ENCODE data around the gene IDH3G. TPM values are rescaled to one million over a fixed set of nuclear protein-coding genes. Genes with fewer than 3 reads are reported as not detected.

IDH3G gene
- total RNA-seq, 2 experiments from 2014 or later, result 51.8 to 52.5 TPM

GRCh38 chrX:153832728-153833127 is 38.6 kb upstream of the IDH3G start:
- no peak overlapping the region for H3K4me2 ChIP-seq (ENCODE audit: low read length)
- BruUV-seq (replicated peaks), result no TSS peak
- no peak overlapping the region for H2AFZ ChIP-seq (ENCODE audit: low read length)
- no peaks in the 10 kb centered on the region for H4K20me1 ChIP-seq (ENCODE audit: insufficient read depth, low read length)
- H3K36me3 ChIP-seq (ENCODE audit: insufficient read depth, low read length), result no peaks in the 10 kb centered on the region
- no peak for DNase-seq (ENCODE audit: low spot score)
- CTCF ChIA-PET (ENCODE audit: unreplicated experiment), result no interaction called here
- no peak for TF ChIP-seq CTCF (conservative IDR thresholded peaks at IDR 0.05; ENCODE audit: low read length)
- TF ChIP-seq EZH2phosphoT487 (IDR thresholded peaks at IDR 0.05; ENCODE audit: borderline replicate concordance, low read depth, low read length), result no peak
- H3K9me3 ChIP-seq (ENCODE audit: low read length), result no peaks in the 10 kb centered on the region
- POLR2A ChIA-PET, result no interaction called here
- no peak overlapping the region for H3K4me3 ChIP-seq (ENCODE audit: low read depth, low read length, poor library complexity, severe bottlenecking)
- no peaks in the 10 kb centered on the region for H3K4me1 ChIP-seq (ENCODE audit: insufficient read depth, low read length, poor library complexity, severe bottlenecking)
- no peaks in the 10 kb centered on the region for H3K9me2 ChIP-seq (ENCODE audit: insufficient read depth, low read length)
- intact Hi-C loops (cut with micrococcal nuclease; ENCODE audit: unreplicated experiment), result loop anchor here (10.0 kb wide), 1 partner anchor 68 kb away; the partner anchor contains the start of gene PLXNB3
- H3K27ac ChIP-seq (ENCODE audit: low read depth, low read length, poor library complexity, severe bottlenecking), result no peak overlapping the region
- no peaks in the 10 kb centered on the region for H3K79me2 ChIP-seq (ENCODE audit: insufficient read depth, low read depth, low read length)

- POLR2A ChIA-PET, result no interaction called here
- TF ChIP-seq EZH2phosphoT487 (IDR thresholded peaks at IDR 0.05; ENCODE audit: borderline replicate concordance, low read depth, low read length), result no peak
- no peak for TF ChIP-seq CTCF (conservative IDR thresholded peaks at IDR 0.05; ENCODE audit: low read length)
- Histone ChIP-seq H3K4me1 (ENCODE audit: insufficient read depth, low read length, poor library complexity, severe bottlenecking) (no peaks in the 10 kb centered on the region), H3K4me2 (ENCODE audit: low read length) (no peak overlapping the region), H3K4me3 (ENCODE audit: low read depth, low read length, poor library complexity, severe bottlenecking) (no peak overlapping the region), H3K36me3 (ENCODE audit: insufficient read depth, low read length) (no peaks in the 10 kb centered on the region), H2AFZ (ENCODE audit: low read length) (no peak overlapping the region), H3K79me2 (ENCODE audit: insufficient read depth, low read depth, low read length) (no peaks in the 10 kb centered on the region), H3K9me2 (ENCODE audit: insufficient read depth, low read length) (no peaks in the 10 kb centered on the region), H3K27ac (ENCODE audit: low read depth, low read length, poor library complexity, severe bottlenecking) (no peak overlapping the region), H3K9me3 (ENCODE audit: low read length) (no peaks in the 10 kb centered on the region), H4K20me1 (ENCODE audit: insufficient read depth, low read length) (no peaks in the 10 kb centered on the region)
- BruUV-seq (replicated peaks), result no TSS peak
- no peak for DNase-seq (ENCODE audit: low spot score)
- CTCF ChIA-PET (ENCODE audit: unreplicated experiment), result no interaction called here
- intact Hi-C loops (cut with micrococcal nuclease; ENCODE audit: unreplicated experiment), result loop anchor here (10.0 kb wide), 1 partner anchor 67 kb away; the partner anchor contains the start of gene PLXNB3
Observed at GRCh38 chrX:153831429-153832150, 37.4 kb upstream of the IDH3G start.
